ENCODE results near the gene CPED1. TPM values are rescaled to one million over a fixed set of nuclear protein-coding genes. Genes with fewer than 3 reads are reported as not detected.

Gene CPED1
- total RNA-seq, 1 experiment from 2014 or later: 0.13 TPM

GRCh38 chr7:120979765-120980499 is 8.6 kb upstream of the CPED1 start:
- Histone ChIP-seq H3T11ph (ENCODE audit: low read length) (no peak overlapping the region), H3K4ac (ENCODE audit: low read depth, low read length) (no peak overlapping the region), H2AK5ac (ENCODE audit: insufficient read length, low read length) (no peak overlapping the region), H3K9ac (ENCODE audit: extremely low read depth, insufficient read length, low read length) (no peak overlapping the region), H2AFZ (ENCODE audit: low read length) (no peak overlapping the region), H4K91ac (ENCODE audit: insufficient read length, low read depth, low read length) (no peak overlapping the region), H3K79me1 (ENCODE audit: insufficient read depth, low read depth, low read length, poor library complexity, severe bottlenecking) (no peaks in the 10 kb centered on the region), H3K23ac (ENCODE audit: insufficient read length, low read depth, low read length) (no peak overlapping the region), H2BK20ac (ENCODE audit: low read depth, low read length, poor library complexity, severe bottlenecking) (no peak overlapping the region), H3K18ac (ENCODE audit: insufficient read length, low read depth, low read length) (no peak overlapping the region), H3K4me1 (ENCODE audit: insufficient read depth, low read length) (no peaks in the 10 kb centered on the region), H3K27me3 (ENCODE audit: insufficient read depth, low read length) (no peaks in the 10 kb centered on the region), H2BK5ac (ENCODE audit: insufficient read length, low read length) (no peak overlapping the region), H3K9me3 (ENCODE audit: control insufficient read depth, low read depth, low read length) (no peaks in the 10 kb centered on the region), H2BK120ac (ENCODE audit: low read depth, low read length, poor library complexity, severe bottlenecking) (no peak overlapping the region), H2BK15ac (ENCODE audit: low read depth, low read length) (no peak overlapping the region), H4K8ac (replicated peaks; ENCODE audit: insufficient read length, low read depth, low read length) (no peak overlapping the region), H3K56ac (ENCODE audit: insufficient read length, low read depth, low read length) (no peak overlapping the region), H3K27ac (ENCODE audit: insufficient read length, low read depth, low read length) (no peak overlapping the region), H4K5ac (ENCODE audit: insufficient read length, low read depth, low read length) (no peak overlapping the region), H3K4me2 (ENCODE audit: insufficient read depth, insufficient read length, low read length) (no peak overlapping the region), H3K79me2 (ENCODE audit: insufficient read depth, low read length) (no peaks in the 10 kb centered on the region), H3K23me2 (ENCODE audit: insufficient read length, low read depth, low read length, poor library complexity, severe bottlenecking) (no peaks in the 10 kb centered on the region), H2BK12ac (ENCODE audit: insufficient read length, low read depth, low read length) (no peak overlapping the region), H3K14ac (ENCODE audit: insufficient read depth, low read length) (no peak overlapping the region), H4K20me1 (ENCODE audit: control insufficient read depth, insufficient read depth, insufficient read length) (no peaks in the 10 kb centered on the region)
- no peak overlapping the region for H3K27ac Mint-ChIP-seq
- no peak overlapping the region for H3K4me3 Mint-ChIP-seq
- H3K36me3 Mint-ChIP-seq (ENCODE audit: insufficient read depth in 1 of 3, low read depth in 3 of 3): peaks cover 0 to 5% (median 4%) of the 10 kb centered on the region in 3 experiments; a peak in 4 of 7 replicates
- no peaks in the 10 kb centered on the region for H3K9me3 Mint-ChIP-seq
- H3K27me3 Mint-ChIP-seq (ENCODE audit: low read depth): no peaks in the 10 kb centered on the region
- no peak for TF ChIP-seq CTCF (conservative IDR thresholded peaks at IDR 0.05)
- DNase-seq: no peak
- peaks cover 0 to 4% of the 10 kb centered on the region in 2 experiments; a peak in 2 of 4 replicates for H3K4me1 Mint-ChIP-seq
- no CpG with 5 or more reads among the region's 1 CpG for WGBS (ENCODE audit: extremely low coverage, insufficient read length, low lambda C conversion rate)

Measured in H9 (cell line).